Urothelium cell line (cell line): ENCODE data around the gene CTRB2.

Source experiments
- DNase-seq: peaks from one replicate; pipeline ENCODE4 v3.0.0; 2011; ENCODE audit warnings: low spot score, mixed read lengths
- FAIRE-seq: peaks from 2 replicates; lab custom pipeline; 2011; peaks lifted over from hg19 to GRCh38; lab: Jason Lieb, UNC

The CTRB2 gene

DNA sequence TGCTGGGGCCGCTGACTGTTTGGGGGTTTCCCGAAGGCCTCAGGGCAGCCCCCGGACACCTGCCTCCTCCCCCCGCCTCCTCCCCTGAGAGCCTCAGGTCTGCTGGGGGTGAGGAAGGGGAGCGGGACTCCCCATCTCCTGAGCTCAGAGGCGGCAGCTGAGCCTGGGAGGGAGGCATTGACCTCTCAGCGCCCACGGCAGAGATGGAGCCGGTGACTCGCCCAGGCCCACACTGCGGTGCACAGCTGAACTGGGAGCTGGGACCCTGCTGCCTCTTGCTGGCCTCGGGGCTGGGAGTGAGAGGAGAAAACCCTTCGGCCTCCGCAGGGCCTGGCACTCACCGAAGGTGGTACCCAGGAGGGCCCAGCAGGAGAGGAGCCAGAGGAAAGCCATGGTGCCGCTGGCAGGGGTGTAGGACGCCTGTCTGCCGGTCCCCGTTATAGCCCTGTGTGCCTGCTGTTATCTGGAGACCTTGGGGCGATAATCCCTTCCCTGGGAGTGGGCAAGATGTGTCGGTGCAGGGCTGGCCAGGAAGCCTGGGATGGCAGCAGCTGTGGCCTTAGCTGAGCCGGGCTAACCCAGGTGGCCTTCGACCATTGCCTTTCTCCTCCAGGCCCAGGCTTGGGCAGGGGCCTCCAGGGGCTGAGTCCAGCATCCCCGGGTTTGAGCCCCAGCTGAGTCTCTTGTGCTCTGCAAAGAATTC is at the start of gene CTRB2:
TSS of gene CTRB2 (minus strand) at position 413 of the 703 bp plus-strand sequence. CDS start at position 393, 20 bp downstream.
- FAIRE-seq: no peak
- DNase-seq: no peak

DNA sequence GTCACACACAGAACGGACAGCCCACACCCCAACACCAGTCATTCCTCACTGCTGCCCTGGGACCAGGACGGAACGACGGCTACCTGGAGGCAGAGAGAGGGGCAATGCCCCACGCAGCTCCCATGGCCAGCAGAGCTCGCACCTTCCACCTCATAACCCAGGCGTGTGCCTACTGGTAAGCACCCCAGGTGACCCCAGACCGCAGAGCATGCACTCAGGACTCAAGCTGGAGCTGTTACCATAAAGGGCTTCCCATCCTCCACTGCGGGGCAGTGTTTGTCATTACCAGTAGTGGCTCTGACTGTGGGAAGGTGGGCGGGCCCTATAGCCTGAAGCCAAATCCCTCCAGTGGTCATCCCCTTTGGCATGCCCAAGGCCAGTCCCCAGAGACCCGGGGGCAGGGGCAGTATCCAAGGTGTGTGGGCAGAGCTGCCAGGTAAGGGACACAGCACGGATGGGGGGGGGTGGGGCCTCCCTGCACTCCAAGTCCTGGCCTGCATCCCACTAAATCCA is 49.2 kb upstream of the CTRB2 start:
- no peak for DNase-seq
- no peak for FAIRE-seq

DNA sequence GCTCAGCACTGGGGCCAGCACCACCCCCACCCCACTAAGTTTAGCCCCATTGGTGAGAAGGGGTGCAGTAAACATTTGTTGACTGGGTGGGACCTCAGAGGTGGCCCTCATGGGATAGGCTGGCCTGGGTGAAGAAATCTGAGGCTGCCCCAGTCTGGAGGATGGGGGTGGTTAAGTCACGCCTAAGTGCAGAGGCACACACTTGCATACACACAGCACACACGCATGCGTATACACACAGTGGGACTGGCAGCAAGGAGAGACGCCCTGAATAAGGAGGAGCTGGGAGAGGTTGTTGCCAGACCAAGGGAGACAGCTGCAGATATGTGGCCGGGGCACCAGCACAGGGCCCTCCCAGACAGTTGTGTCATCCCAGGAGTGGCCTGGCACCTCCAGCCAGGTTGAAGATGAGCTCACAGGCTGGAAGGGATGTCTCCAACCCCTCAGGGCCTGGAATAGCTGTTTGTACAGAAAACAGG is 47.4 kb upstream of the CTRB2 start:
- DNase-seq (peak; percentile 75), FAIRE-seq (peak; percentile 75)

DNA sequence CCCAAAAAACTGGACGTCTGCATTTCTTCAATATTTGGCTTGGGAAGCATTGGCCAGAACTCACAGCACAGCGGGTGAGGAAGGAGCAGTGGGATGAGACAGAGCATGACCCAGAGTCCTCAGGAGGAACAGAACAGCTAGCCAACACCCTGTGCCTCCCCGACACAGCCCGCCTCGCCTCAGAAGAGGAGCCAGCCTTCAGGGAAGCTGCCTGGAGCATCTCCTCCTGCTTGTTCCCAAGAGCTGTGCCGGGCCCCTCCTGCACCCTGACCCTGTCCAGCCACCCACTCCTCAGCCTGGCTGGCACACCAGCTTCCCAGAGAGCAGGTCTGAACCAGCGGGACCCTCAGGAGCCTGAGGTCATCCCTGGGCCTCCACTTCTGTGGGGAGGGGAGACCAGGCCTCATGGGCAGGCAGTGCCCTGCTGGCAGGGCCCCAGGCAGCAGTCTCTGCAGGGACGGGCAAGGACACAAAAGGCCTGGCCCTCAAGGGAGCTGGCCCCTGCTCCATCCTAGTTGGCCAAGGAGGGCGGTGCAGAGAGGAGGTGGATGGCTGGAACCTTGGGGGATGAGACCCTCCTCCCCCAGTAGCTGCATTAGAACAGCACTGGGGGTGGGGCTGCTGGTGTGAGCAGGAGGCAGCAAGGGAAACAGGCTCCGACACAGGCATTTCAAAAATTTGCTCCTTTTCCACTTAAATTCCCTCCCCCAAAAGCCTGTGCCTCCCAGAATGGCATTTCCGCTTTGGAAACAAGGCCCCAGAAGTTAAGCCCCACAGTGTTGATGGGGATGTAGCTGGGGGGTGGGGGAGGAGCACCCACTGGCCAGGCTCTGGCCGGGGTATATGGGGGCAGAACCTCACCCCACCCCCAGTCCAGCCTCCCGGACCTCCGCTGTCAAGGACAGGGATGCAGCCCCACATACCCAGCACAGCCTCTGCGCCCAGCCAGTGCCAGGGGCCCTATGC is 46.3 kb upstream of the CTRB2 start:
- DNase-seq: no peak
- no peak for FAIRE-seq

DNA sequence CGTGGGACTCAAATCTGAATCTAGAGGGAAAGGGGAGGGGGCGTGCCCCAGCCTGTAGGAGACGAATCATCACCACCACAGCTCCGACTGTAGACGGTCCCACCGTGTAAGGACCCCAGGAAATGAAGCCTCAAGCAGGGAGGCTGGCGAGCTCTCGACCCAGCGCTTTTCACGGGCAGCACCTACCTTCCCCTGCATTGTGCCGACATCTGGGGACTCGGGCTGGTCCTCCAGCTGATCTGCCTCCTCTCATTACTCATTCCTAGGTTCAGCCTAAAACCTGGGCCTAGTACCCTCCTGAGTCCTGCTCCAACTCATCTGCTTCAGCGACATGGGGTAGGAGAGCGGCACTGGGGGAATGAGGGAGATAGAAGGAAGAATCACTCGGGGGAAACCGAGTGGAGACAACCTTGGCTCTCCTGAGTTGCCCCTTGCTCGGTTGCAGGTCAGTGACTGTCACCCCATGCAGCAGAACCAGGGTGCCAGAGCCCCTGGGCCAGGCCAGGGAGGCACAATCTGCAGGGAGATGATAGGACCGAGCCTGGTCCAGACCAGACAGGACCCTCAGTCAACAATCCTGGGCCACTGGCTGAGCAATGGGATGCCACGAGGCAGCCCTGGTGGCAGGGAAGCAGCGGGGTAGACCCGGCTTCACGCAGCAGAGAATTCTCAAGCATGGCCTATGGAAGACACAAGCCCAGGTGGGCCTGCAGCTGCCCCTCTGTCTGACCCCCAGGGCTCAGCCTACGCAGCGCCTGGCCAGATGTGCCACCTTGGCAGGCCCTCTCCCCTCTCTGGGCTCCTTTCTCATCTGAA is 45.3 kb upstream of the CTRB2 start:
- peak; percentile 40 for FAIRE-seq
- no peak for DNase-seq

DNA sequence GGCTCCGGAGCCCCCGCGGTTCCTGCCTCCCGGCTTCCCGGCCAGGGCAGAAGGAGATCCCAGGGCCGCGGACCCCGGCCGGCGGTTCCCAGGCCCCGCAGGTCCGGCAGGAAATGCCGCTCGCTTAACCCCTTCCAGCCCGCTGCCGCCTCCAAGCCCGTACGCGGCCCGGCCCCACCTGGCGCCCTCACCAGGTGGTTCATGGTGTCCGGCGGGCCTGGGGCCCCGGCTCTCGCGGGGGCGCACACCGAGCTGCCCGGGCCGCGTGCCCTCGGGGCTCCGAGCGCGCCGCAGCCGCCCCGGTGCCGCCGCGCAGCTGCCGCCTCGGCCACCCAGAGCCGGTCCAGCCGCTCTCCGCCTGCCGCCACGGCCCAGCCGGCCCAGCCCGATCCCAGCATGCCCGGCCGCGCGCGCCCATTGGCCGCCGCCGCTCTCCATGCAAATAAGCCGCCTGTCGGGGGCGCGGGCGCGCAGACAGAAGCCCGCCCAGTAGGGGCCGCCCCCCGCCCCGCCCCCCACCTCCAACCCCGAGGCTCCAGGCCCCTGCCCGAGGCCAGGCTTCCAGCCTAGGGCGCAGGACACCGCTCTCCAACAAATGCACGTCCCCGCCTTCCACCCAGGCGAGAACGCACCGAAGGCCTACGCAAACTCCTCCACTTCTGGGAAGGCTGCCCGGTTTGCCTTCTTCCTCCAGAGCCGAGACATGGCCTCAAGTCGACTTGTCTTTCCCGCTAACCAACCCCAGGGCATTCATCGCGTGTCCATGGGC is 44.5 kb upstream of the CTRB2 start, which contains the start of gene BCAR1:
TSS of gene BCAR1 (minus strand) at position 345 of the 769 bp plus-strand sequence. CDS start at position 203, 142 bp downstream.
- FAIRE-seq: peak; percentile 96
- peak; percentile 94 for DNase-seq

DNA sequence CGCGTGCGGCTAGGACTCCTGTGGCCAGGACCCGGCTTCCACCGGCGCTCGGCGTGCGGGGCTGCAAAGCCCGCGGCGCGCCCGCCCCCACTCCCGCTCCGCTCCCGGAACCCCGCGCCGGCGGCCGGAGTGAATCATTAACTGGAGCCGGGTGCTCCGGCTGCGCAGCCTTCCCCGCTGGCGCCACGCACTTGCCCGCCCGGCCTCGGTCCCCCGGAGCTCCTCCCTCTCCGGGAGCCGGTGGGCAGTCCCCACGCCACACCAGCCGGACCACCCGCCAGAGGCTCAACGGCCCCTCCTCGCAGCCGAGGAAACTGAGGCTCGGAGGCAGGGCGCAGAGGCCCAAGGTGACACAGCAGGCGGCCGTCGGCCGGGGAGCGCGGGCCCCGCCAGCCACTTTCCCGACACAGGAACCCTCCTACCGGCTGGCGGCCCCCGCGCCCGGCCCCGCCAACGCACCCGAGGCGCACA is 43.9 kb upstream of the CTRB2 start:
- peak; percentile 62 for DNase-seq
- no peak for FAIRE-seq

DNA sequence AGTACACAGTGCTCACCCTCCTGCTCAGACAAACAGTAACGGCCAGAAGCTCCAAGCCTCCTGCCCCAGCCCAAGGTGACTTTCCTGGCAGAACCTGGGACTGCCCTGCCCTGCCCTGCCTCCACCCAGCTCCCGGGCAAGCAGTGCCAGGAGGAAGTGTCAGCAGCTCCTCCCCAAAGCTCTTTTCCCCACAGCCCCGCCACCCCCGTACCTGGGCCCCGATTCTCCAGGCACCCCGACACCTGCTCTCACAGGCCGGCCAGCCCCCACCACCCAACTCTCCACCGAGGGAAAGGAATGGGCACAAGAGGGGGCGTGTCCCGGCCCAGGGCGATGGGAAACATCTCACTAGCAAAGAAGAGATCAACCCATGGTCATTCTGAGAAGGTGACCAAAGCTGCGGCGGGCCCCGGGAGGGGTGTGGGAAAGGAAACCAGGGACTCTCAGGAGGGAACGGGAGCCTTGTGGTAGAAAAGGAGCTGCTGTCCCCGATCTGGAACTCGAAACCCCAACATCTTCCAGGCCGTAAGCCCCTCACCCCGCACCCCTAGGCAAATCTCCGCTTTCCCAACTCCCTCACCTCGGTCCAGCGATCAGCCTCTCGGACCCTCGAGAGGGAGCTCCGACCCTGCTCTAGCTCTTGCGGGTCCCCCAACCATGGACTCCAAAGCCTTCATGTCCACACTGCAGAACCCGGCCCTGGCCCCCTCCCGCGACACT is 43.3 kb upstream of the CTRB2 start:
- no peak for FAIRE-seq
- no peak for DNase-seq

DNA sequence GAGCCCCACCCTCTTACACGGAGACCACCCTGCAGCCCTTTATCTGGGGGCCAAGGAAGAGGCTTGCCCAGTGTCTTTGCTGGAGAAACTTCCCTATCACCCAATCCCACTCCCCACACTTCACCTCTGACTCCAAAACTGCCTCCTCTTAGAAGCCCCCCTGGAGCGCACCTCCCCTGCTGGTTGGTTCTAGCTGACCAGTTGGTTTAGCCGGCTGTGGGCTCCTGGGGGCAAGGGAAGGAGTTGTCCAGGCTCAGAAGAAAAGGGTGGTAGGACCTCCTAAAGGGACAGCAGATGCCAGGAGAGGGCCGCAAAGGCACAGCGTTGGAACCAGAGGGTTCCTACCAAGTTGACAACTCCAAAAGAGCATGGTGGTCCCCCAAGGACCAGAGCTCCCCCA is 42.5 kb upstream of the CTRB2 start:
- FAIRE-seq: no peak
- no peak for DNase-seq

DNA sequence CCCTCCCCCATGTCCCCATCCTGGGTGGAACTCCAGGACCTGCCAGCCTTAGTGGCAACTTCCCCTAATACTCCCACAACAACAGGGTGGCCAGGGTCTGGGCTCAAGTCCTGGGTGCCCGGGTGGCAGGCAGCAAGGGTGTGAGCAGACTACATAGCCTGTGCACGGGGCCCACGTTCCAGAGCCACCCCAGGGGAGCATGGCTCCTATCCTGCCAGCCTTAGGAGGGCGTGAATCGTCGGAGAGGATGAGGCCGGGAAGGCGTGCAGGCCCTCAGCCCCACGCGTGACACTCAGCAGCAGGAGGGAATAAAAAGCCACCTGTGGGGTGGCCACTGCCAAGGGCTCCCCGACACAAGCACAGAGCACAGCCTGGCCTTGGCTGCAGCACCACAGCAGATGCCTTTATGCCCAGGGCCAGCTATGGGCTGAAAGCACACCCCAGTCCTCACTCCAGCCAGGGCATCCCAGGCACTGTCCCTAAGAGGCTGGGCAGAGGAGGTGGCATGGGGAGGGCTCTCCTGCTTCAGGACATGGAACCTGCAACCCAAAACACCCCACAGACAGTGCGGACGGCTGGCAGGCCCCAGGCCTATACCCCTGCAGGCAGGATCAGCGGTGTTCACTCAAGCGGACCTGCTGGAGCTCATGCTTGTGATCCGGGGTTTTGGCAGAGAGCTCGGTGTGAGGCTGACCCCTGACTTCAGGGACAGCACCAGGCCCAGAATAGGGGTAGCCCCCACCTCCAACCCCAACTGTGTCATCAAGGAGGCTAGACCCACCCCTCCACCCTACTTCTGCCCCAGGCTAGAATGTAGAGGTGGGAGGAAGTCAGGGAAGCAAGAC is 41.8 kb upstream of the CTRB2 start:
- no peak for FAIRE-seq

DNA sequence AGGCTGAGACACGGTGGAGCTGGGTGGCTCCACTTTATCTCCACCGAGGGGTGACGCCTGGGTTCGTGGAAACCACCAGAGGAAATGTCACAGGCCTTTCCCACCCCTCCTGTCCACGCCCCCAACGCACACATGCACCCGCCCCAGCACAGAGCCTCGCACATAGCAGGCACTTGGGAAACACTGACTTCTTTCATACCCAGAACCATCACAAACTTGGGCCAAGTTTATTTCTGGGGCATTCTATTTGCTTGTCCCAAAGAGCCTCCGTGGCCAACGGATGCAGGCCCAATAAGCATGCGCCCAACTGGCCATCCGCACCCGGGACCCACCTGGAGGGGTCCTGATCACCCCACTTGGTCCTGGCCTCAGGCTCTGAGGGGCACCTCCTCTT is 41.2 kb upstream of the CTRB2 start:
- no peak for FAIRE-seq
- no peak for DNase-seq

More for the DNA sequence above, 41.8 kb upstream of the CTRB2 start:
- DNase-seq: no peak

DNA sequence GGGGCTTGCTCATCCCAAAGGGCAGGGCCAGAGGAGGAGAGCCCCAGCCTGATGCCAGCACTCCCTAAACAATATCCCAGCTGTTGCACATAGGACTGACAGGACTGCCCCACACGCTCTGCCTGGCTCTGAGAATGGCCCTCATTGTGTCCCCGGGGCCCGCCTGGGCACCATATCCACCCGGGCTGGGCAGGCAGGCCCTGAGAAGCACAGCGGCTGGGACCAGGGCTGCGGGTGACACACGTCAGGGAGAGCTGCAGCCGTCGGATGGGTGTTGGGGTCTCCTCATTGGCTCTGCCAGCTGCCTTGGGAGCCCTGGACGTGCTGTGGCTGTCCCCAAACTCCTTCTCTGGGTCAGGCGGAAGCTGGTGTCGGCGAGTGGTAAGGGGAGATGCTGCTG is 40.3 kb upstream of the CTRB2 start:
- DNase-seq (no peak), FAIRE-seq (no peak)

DNA sequence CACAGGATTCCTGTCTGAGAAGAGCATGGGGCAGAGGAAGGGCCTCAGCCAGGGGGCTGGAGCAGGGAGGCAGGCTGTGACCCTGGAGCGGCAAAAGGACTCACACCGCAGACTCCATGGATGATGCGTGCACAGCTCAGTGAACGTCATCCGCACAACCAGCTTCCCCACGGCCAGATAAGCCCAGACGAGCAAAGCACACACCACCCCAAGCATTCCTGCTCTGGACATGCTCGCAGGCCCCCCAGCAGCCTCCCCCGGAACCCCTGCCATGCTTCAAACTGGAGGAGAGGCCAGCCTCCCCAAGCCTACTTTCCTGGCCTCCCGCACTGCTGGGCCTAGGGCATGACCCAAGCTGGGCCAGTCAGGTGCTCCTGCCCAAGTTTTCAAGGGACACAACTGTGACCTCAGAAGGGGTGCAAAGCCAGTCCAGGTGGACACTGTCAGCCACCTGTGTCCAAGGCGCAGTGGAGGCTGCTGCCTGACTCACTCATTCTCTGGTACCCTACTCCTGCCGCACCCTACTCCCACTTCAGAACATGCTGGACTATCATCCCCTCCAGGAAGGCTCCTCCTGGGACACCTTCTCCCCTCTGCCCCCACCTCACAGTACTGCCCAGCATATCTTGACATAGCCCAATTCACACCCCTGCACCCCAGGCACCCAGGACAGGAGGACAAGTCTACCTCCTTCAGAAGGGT is 39.7 kb upstream of the CTRB2 start:
- DNase-seq: no peak
- no peak for FAIRE-seq

DNA sequence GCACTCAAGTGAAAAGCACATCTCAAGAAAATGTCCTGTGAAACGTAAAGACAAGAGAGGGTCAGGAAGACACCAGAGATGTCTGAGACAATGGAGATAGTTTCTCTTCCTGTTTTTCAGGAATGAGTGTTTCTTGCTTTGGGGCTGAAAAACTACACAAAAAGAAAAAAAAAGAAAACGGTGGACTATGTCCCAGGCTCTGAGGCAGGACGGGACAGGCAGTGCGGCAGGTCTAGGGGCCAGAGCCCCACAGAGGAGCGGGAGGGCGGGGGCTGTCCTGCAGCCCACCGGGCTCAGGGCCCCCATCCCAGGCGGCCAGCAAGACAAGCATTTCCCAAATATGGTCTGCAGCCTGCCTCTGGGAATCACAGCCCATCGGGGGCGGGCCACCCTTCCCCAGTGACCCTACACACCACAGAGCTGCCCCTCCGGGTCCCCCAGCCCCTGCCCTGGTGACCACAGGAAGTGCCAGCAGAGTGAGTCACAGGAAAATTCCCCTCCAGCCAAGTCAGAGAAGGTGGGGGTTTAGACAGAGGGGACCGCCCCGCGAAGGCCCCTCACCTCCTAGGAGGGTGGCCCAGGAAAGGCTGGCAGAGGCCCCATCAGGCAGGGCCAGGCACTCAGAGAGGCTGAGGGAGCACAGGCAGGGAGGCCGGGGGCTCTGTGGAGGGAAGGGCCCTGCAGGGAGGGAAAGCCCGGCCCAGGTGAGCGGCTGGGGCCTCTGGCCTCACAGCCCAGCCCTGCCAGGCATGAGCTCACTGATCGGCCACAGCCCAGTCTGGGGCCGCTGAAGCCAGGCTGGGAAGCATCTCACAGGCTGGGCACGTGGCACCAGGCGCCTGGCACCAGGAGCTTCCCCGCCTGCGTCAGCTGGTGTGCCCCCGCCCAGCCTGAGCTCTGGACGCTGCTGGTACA is 38.1 kb upstream of the CTRB2 start:
- FAIRE-seq (peak; percentile 86), DNase-seq (peak; percentile 92)

DNA sequence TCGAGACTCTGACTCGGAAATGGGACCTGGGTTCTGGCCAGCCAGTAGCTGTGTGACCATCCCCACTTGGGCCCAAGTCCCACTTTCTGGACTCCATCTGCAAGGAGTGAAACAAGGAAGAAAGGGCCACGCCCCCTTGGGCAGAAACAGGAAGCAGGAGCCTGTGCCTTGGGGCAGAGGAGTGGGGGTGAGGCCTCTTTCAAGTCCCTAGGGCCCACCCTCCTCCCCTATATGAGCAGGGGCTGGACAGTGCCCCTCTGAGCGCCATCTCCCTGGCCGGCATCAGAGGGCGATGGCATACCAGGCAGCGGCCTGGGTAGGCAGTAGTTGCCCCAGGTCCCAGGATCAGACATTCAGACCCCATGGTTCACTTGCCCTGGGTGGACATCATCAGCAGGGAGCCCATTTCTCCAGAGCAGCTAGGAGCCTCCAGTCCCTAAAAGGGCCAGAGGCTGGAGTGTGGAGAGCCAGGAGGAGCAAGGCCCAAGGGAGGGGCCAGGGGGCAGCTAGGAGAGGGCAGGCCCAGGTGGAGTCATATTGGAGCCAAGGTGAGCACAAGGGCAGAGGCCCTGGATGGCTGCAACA is 37.4 kb upstream of the CTRB2 start:
- FAIRE-seq: no peak
- no peak for DNase-seq

DNA sequence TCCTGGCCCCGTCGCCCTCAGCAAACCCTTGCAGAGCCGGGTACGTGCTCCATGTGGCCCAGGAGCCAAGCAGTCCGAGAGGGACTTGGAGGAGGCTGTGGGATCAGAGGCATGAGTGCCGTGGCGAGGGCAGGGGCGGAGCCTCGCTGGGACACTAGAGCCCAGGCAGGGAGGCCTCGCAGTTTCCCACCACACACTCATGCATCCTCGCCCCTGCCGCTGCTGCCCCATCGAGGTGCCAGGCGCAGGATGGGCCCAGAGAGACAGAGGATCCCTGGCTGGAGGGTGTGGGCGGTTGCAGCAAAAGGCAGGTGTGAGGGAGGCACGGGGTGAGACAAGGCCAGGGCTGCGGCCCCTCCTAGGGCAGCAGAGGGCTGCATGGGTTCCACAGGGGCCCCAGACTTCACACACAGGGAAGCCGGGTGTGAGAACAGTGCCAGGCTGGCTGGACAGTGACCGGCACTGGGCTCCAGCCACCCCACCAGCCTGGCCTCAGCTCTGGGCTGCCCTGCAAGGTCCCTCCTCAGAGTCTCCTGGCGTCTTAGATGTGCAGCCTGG is 36.8 kb upstream of the CTRB2 start:
- FAIRE-seq (peak; percentile 20), DNase-seq (no peak)
